Activated naive CD8-positive, alpha-beta T cell treated with anti-CD3 and anti-CD28 coated beads, Interleukin-2, amount 50 U/mL, for 24 hours (primary cell): Measurements from ENCODE around the gene RIMS1.
A peak's percentile ranks its signal among the peaks of the same experiment; 100 is the strongest.

ENCODE experiments used
- ATAC-seq: fragments of 150-1000 bp; cut with Tn5 transposase; one replicate; pipeline ENCODE4 v1.10.0; 2021
- DNase-seq: peaks from one replicate; pipeline ENCODE4 v3.0.0; 2021
- H3K27ac Mint-ChIP-seq: one replicate; pipeline ENCODE4 v1.8.0; 2021; ENCODE audit warnings: mild to moderate bottlenecking, mixed read lengths
- H3K27me3 Mint-ChIP-seq: one replicate; pipeline ENCODE4 v1.8.0; 2021; ENCODE audit warnings: mixed read lengths
- H3K36me3 Mint-ChIP-seq: one replicate; pipeline ENCODE4 v1.8.0; 2021; ENCODE audit warnings: low read depth, mixed read lengths
- H3K4me1 Mint-ChIP-seq: one replicate; pipeline ENCODE4 v1.8.0; 2021; ENCODE audit warnings: mixed read lengths
- H3K4me3 Mint-ChIP-seq: one replicate; pipeline ENCODE4 v1.8.0; 2021; ENCODE audit warnings: mild to moderate bottlenecking, moderate library complexity, mixed read lengths
- H3K9me3 Mint-ChIP-seq: one replicate; pipeline ENCODE4 v1.8.0; 2021; ENCODE audit warnings: mixed read lengths

RIMS1 gene

DNA sequence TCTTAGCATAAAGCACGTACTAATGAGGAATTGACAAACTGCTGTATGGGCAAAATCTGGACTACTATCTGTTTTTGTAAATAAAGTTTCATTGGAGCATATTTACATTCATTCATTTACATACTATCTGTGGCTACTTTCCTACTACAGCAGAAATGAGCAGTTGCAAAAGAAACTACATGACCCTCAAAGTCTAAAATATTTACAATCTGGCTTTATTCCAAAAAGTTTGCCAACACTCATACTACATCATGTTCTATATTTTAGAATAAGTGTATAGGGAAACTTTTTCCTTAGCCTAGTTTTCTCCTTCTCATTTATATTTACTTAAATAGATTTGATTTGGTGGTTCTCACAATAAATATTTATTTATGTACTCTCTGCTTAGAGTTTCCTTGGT is 208.2 kb downstream of the RIMS1 start:
- H3K36me3 Mint-ChIP-seq: no peaks in the 10 kb centered on the region
- no peak for ATAC-seq
- H3K4me1 Mint-ChIP-seq: no peaks in the 10 kb centered on the region
- no peaks in the 10 kb centered on the region for H3K27me3 Mint-ChIP-seq
- H3K4me3 Mint-ChIP-seq: no peak overlapping the region
- H3K27ac Mint-ChIP-seq: no peak overlapping the region
- no peak for DNase-seq
- H3K9me3 Mint-ChIP-seq: no peaks in the 10 kb centered on the region

DNA sequence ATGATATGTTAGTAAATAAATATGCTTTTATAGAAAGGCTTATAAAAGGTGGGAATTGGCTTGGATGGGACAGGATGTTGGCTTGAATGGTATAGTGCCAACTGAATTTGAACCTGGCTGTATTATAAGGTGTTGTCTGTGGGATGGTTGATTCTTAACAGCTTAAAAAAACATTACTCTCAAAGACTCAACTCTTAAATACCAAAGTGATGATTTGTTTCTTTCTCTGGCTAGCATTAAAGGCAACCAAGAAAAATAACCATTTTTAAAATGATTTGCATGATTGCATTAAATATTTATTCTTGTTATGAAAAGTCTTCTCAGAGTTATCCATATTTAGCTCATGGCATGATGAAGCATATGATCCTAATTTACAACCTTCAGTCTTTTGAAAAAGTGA is 216.2 kb downstream of the RIMS1 start:
- no peak overlapping the region for H3K4me3 Mint-ChIP-seq
- H3K9me3 Mint-ChIP-seq: no peaks in the 10 kb centered on the region
- no peak overlapping the region for H3K27ac Mint-ChIP-seq
- no peaks in the 10 kb centered on the region for H3K36me3 Mint-ChIP-seq
- ATAC-seq: no peak
- no peaks in the 10 kb centered on the region for H3K27me3 Mint-ChIP-seq
- DNase-seq: no peak
- no peaks in the 10 kb centered on the region for H3K4me1 Mint-ChIP-seq

DNA sequence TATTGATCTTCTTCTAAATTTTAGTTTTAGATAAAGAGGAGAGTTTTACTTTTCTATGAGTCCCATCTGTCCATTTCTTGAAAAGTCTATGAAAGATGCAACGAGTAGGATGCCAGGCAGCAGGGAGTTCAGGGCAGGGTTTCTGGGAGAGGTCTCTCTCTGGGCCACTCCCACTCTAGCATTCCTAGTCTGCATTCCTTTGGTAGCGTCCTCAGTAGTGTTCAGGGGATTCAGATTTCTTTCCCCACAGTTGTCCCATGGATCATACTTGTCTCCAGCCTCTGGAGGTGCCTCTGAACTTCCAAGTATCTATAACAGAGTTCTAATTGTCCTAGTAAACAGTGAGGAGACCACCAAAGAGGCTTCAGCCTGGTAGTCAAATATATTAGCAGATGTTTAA is 225.3 kb downstream of the RIMS1 start:
- Mint-ChIP-seq H3K27me3 (no peaks in the 10 kb centered on the region), H3K4me1 (no peaks in the 10 kb centered on the region), H3K27ac (no peak overlapping the region), H3K4me3 (no peak overlapping the region), H3K9me3 (no peaks in the 10 kb centered on the region), H3K36me3 (no peaks in the 10 kb centered on the region)
- DNase-seq (no peak), ATAC-seq (no peak)

DNA sequence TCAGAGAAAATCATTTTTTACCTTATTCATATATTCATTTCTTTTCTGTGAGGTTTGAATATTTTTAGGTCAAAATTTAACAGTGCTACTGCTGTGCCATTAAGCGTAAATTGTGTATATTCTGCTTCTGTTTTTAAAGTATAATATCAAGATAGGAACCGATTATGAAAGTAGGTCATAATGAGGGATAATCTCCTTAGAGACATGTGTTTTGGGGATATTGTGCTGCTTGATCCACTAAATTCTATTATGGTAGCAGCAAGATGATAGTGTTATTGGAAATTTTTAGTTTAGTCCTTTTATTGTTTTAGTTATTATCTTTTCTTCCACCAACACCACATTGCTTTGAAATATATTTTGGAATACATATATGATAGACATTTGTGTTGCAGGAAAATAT is 244.0 kb downstream of the RIMS1 start:
- Mint-ChIP-seq H3K4me3 (no peak overlapping the region), H3K9me3 (no peaks in the 10 kb centered on the region), H3K4me1 (no peaks in the 10 kb centered on the region), H3K27ac (no peak overlapping the region), H3K36me3 (no peaks in the 10 kb centered on the region), H3K27me3 (no peaks in the 10 kb centered on the region)
- DNase-seq (no peak), ATAC-seq (no peak)

DNA sequence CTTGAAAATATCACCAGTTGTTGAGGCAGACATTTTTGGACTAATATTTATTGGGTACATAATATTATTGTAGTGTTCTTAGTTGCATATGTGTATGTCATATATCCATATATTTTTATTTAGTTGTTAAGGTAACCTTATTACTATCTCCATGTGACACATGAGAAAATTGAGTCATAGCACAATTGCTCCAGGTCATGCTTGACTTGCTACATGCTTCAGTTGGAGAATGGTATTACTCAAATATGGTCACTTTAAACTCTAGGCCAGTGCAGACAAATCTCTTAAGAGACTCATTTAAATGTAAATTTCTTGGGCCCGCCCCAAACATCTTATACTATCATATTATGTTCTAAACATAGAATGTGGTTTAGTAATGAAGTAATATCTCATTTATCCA is 246.1 kb downstream of the RIMS1 start:
- H3K9me3 Mint-ChIP-seq: no peaks in the 10 kb centered on the region
- H3K27me3 Mint-ChIP-seq: no peaks in the 10 kb centered on the region
- DNase-seq (no peak), ATAC-seq (no peak)
- H3K36me3 Mint-ChIP-seq: no peaks in the 10 kb centered on the region
- H3K4me3 Mint-ChIP-seq: no peak overlapping the region
- no peak overlapping the region for H3K27ac Mint-ChIP-seq
- H3K4me1 Mint-ChIP-seq: no peaks in the 10 kb centered on the region

DNA sequence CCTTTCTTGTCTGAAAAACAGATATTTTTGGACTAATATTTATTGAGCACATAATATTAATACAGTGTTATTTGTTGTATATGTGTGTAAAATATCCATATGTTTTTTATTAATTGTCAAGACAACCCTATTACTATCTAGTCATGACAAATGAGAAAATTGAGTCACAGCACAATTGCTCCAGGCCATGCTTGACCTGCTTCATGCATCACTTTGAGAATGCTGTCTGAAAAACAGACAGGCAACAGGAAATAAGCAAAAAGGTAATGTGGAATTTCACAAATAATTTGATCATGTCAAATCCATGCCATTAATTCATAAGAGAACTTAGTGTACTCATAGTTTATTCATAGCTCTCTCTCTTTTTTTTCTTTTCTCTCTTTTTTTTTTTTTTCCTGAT is 246.5 kb downstream of the RIMS1 start:
- Mint-ChIP-seq H3K27me3 (no peaks in the 10 kb centered on the region), H3K4me3 (no peak overlapping the region), H3K27ac (no peak overlapping the region), H3K9me3 (no peaks in the 10 kb centered on the region), H3K36me3 (no peaks in the 10 kb centered on the region), H3K4me1 (no peaks in the 10 kb centered on the region)
- no peak for DNase-seq
- ATAC-seq: no peak

DNA sequence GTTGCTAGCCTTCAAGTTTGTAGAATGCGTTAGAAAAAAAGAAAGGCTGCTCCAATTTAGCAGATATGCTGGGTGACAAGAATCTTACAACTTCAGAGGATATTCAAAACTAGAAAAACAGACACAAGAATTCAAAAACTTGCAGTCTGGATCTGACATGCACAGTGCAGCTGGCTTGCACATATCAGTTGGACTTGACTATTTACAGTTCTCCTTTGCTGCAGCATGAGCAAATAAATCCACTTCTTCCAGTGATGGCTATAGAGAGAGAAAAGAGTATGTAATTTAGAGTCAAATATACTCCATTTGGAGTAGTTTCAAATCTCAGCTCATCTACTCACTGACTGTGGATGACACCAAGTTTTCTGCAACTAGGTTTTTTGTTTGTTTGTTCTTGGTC is 247.0 kb downstream of the RIMS1 start:
- no peaks in the 10 kb centered on the region for H3K4me1 Mint-ChIP-seq
- H3K27ac Mint-ChIP-seq: no peak overlapping the region
- DNase-seq: no peak
- H3K27me3 Mint-ChIP-seq: no peaks in the 10 kb centered on the region
- no peaks in the 10 kb centered on the region for H3K36me3 Mint-ChIP-seq
- no peak for ATAC-seq
- no peaks in the 10 kb centered on the region for H3K9me3 Mint-ChIP-seq
- H3K4me3 Mint-ChIP-seq: no peak overlapping the region

DNA sequence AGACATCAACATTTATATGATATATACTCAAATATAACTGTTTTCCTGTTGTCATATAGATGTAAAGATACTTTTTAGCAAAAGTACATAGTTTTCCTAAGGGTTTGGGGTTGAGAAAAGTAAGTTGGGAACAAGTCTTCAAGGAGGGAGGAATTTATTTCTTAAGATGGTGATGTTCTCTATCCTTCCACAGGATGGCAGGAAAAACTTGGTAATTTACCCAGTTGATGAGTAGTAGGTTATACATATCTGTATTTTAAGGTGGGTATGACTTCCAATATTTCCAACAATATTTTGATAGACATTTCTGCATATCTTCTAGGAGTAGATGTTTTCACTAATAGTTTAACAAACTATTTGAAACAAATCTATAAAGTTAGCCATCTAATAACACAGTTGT is 254.4 kb downstream of the RIMS1 start:
- H3K4me1 Mint-ChIP-seq: no peaks in the 10 kb centered on the region
- peaks cover 3% of the 10 kb centered on the region for H3K9me3 Mint-ChIP-seq
- H3K27ac Mint-ChIP-seq: no peak overlapping the region
- H3K27me3 Mint-ChIP-seq: no peaks in the 10 kb centered on the region
- no peak for ATAC-seq
- DNase-seq: no peak
- H3K36me3 Mint-ChIP-seq: no peaks in the 10 kb centered on the region
- no peak overlapping the region for H3K4me3 Mint-ChIP-seq

DNA sequence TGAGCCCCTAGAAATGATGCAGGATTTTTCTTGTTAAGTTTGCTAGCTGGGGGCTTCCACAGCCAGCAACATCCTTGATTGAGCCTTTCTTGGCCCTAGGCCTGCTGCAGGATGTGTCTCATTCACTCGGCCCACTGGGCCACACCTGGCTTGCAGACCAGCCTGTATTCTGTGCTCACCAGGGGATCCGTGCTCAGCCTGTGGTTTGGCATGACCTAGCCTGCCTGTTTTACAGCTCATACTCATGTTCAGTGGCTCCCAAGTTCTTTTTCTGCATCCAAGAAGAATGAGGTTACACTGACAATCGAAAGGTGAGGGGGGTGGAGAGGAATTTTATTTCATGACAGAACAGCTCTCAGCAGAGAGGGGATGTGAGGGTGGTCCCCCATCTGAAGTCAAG is 263.4 kb downstream of the RIMS1 start:
- Mint-ChIP-seq H3K9me3 (peaks cover 11% of the 10 kb centered on the region), H3K4me1 (no peaks in the 10 kb centered on the region), H3K36me3 (no peaks in the 10 kb centered on the region)

DNA sequence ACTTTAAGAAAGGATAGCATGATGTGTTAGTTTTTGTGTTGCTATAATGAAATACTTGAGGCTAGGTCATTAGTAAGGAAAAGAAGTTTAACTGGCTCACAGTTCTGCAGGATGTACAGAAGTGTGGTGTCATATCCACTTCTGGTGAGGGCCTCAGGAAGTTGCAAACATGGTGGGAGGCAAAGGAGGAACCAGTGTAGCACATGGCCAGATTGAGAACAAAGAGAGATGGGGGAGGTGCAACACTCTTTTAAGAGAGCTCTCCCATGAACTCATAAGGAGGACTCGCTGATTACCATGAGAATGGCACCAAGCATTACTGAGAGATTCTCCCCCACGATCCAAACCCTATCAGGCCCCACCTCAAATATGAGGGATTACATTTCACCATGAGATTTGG is 265.4 kb downstream of the RIMS1 start:
- ATAC-seq (no peak), DNase-seq (no peak)
- no peak overlapping the region for H3K27ac Mint-ChIP-seq
- no peaks in the 10 kb centered on the region for H3K4me1 Mint-ChIP-seq
- peaks cover 4% of the 10 kb centered on the region for H3K9me3 Mint-ChIP-seq
- no peaks in the 10 kb centered on the region for H3K27me3 Mint-ChIP-seq
- no peaks in the 10 kb centered on the region for H3K36me3 Mint-ChIP-seq
- no peak overlapping the region for H3K4me3 Mint-ChIP-seq

More for the DNA sequence above, 263.4 kb downstream of the RIMS1 start:
- DNase-seq: no peak
- Mint-ChIP-seq H3K27ac (no peak overlapping the region), H3K27me3 (no peaks in the 10 kb centered on the region), H3K4me3 (no peak overlapping the region)
- ATAC-seq: no peak

DNA sequence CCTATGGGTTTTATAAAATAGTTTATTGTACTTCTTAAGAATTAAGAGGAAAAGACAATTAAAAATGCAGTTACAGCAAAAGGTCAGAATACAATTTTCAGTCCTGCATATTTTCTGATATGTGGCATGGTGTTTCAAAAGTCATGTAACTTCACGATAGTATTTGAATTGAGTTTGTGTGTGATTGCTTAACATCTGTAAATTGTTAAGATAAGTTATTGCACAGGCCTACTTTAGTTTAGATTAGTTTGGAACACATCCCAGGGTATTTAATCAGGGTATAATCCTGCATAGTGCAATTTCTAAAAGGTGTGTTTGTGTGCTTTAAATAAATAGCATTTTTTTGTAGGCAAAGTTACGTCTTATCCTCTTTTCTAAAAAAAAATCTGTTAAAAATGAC is 289.6 kb downstream of the RIMS1 start:
- H3K4me1 Mint-ChIP-seq: no peaks in the 10 kb centered on the region
- H3K27me3 Mint-ChIP-seq: peaks cover 5% of the 10 kb centered on the region
- no peaks in the 10 kb centered on the region for H3K9me3 Mint-ChIP-seq
- H3K27ac Mint-ChIP-seq: no peak overlapping the region
- DNase-seq: no peak
- no peak overlapping the region for H3K4me3 Mint-ChIP-seq
- H3K36me3 Mint-ChIP-seq: no peaks in the 10 kb centered on the region
- ATAC-seq: no peak

DNA sequence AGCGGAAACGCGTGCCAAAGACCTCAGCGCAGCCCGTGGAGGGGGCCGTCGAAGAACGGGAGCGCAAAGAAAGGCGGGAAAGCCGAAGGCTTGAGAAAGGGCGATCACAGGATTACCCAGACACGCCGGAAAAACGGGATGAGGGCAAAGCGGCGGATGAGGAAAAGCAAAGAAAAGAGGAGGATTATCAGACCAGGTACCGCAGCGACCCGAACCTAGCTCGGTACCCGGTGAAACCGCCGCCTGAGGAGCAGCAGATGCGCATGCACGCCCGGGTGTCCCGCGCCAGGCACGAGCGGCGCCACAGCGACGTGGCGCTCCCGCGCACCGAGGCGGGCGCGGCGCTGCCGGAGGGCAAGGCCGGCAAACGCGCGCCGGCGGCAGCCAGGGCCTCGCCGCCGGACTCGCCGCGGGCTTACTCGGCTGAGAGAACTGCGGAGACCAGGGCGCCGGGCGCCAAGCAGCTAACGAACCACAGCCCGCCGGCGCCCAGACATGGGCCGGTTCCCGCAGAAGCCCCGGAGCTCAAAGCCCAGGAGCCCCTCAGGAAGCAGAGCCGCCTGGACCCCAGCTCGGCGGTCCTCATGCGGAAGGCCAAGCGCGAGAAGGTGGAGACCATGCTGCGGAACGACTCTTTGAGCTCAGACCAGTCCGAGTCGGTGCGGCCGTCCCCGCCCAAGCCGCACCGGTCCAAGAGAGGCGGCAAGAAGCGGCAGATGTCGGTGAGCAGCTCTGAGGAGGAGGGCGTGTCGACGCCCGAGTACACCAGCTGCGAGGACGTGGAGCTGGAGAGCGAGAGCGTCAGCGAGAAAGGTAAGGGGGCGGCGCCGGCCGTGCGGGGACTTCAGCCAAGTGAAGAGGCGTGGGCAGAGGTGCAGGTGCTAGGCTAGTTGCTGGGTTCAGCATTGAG is 296.2 kb downstream of the RIMS1 start:
- ATAC-seq: no peak
- Mint-ChIP-seq H3K4me3 (peak overlapping the region; percentile 24), H3K36me3 (peaks cover 4% of the 10 kb centered on the region), H3K4me1 (peaks cover 4% of the 10 kb centered on the region), H3K27ac (no peak overlapping the region), H3K27me3 (peaks cover 34% of the 10 kb centered on the region), H3K9me3 (no peaks in the 10 kb centered on the region)
- DNase-seq: peak; percentile 2

DNA sequence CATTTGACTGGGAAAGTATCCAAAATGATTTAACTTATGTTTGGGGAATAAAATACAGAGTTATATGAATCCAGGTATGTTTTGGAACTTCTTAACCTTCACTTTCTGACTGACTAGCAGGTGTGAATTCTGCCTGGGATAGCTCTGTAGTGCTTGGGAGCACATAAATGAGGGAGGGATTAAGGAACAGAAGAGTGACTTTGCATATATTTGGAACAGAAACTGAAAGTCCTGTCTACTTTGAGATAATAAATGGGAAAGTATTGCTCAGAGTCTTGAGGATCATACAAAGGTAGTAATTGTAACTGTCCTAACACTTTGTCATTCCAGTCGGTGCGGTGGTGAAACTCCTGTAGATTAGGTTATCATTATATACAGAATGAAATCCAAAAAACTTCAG is 317.6 kb downstream of the RIMS1 start:
- H3K36me3 Mint-ChIP-seq: no peaks in the 10 kb centered on the region
- no peaks in the 10 kb centered on the region for H3K9me3 Mint-ChIP-seq
- no peak overlapping the region for H3K4me3 Mint-ChIP-seq
- H3K27me3 Mint-ChIP-seq: no peaks in the 10 kb centered on the region
- DNase-seq (no peak), ATAC-seq (no peak)
- H3K4me1 Mint-ChIP-seq: no peaks in the 10 kb centered on the region
- H3K27ac Mint-ChIP-seq: no peak overlapping the region

DNA sequence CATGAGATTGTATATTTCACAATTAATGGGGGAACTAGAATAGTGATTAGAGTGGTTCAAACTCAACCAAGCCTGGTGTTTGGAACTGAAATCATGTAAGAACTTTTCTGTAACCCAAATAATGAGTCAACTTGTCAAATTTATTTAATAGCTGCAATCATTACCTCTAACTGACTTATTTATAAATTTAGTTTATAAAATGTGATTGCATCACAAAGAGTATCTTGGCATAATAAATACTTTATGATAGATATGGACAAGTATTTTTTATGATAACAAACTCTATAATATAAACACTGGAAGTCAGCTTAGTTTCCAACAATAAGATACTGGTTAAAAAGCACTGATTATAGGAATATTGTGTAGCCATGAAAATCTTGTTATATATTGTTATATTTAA is 319.1 kb downstream of the RIMS1 start:
- ATAC-seq (no peak), DNase-seq (no peak)
- no peaks in the 10 kb centered on the region for H3K4me1 Mint-ChIP-seq
- H3K27ac Mint-ChIP-seq: no peak overlapping the region
- no peak overlapping the region for H3K4me3 Mint-ChIP-seq
- H3K27me3 Mint-ChIP-seq: peaks cover 2% of the 10 kb centered on the region
- H3K9me3 Mint-ChIP-seq: no peaks in the 10 kb centered on the region
- no peaks in the 10 kb centered on the region for H3K36me3 Mint-ChIP-seq

DNA sequence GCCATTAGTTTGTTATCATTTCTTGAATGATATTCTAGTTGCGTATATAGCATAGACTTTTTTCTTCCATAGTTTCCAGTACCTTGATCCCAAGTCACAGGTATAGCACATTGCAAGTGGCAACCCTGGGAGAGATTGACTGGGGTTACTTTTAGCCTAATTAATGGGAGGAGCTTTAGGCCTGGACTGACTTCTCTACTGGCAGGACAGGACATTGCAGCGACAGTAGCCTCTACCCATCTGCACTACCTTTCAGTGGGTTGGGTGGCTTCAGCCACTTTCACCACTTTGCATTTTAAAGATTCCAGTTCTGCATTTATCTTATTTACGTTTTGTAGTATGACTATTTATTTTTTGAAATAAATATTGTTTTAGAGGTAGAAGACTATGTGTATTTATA is 320.3 kb downstream of the RIMS1 start:
- Mint-ChIP-seq H3K27ac (no peak overlapping the region), H3K36me3 (no peaks in the 10 kb centered on the region), H3K9me3 (no peaks in the 10 kb centered on the region), H3K4me3 (no peak overlapping the region), H3K4me1 (no peaks in the 10 kb centered on the region), H3K27me3 (peaks cover 2% of the 10 kb centered on the region)
- no peak for DNase-seq
- ATAC-seq: no peak

DNA sequence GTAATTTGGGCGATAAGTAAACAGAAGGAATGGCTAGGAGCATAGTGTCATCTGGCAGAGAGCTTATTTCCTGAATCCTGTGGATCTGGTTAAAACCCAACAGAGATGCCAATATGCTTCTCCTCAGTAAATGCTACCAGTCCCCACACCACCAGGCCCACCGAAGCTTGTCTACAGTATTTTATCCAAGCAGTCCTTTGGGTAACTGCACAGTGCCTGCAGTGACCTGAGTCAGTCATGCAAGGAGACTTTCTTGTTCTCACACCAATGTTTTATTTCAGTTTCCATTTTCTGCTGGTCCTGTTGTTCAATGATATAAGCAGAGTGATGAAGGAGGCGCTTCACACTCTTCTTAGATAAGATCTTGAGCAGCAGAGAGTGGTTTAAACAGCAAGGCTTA is 326.3 kb downstream of the RIMS1 start:
- H3K9me3 Mint-ChIP-seq: no peaks in the 10 kb centered on the region
- no peaks in the 10 kb centered on the region for H3K36me3 Mint-ChIP-seq
- H3K4me3 Mint-ChIP-seq: no peak overlapping the region
- no peaks in the 10 kb centered on the region for H3K4me1 Mint-ChIP-seq
- DNase-seq (no peak), ATAC-seq (no peak)
- H3K27me3 Mint-ChIP-seq: peaks cover 2% of the 10 kb centered on the region
- no peak overlapping the region for H3K27ac Mint-ChIP-seq
